ENCODE measurements around the gene LYRM2.

DNA sequence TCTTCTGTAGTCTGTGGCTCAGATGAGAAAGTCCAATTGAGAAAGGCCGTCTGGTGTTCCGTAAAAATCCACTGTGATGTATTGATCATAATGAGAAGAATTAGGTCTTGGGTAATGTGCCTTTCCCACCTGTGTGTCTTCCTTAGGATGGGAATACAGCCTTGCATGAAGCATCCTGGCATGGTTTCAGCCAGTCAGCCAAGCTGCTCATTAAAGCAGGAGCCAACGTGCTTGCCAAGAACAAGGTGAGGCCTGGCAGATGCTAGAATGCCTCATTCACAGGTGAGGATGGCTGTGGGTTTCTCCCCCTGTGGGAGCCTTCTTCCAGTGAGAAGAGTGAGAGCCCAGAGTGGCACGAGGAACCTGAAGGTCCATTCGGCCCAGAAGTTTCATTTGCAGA lies 32.7 kb downstream of the LYRM2 start:
- TF ChIP-seq CTCF (IDR thresholded peaks at IDR 0.05) (no peak), POLR2A (IDR thresholded peaks at IDR 0.05) (no peak)

Data from right lobe of liver (tissue), 4 donors.